Keratinocyte (primary cell): ENCODE results near the gene ELOVL5. TPM values are rescaled to one million over a fixed set of nuclear protein-coding genes. Genes with fewer than 3 reads are reported as not detected.

Experiments
- DNase-seq: peaks from one replicate; pipeline ENCODE4 v3.0.0-alpha.2; 2011; ENCODE audit warnings: low read depth, missing footprints, low spot score
- FAIRE-seq: peaks from 2 replicates; lab custom pipeline; 2011; peaks lifted over from hg19 to GRCh38; lab: Jason Lieb, UNC
- H2AFZ ChIP-seq: 2 replicates; pipeline ENCODE4 v1.6.0; 2012; ENCODE audit warnings: low read length, control low read depth, inconsistent platforms; ENCODE audit not compliant: control insufficient read depth
- H3K27ac ChIP-seq: 2 replicates; pipeline ENCODE4 v1.5.1; 2011; ENCODE audit warnings: low read length; ENCODE audit not compliant: control insufficient read depth, insufficient read depth
- H3K27me3 ChIP-seq: 3 replicates; pipeline ENCODE4 v1.6.0; 2011; ENCODE audit warnings: low read length; ENCODE audit not compliant: control insufficient read depth, insufficient read depth; ENCODE audit errors: extremely low read depth
- H3K36me3 ChIP-seq, 2 experiments: 2 replicates in 1 of 2; 3 replicates in 1 of 2; pipeline ENCODE4 v1.5.1; 2011; ENCODE audit warnings: low read length in 2 of 2, mild to moderate bottlenecking in 1 of 2; ENCODE audit not compliant: control insufficient read depth in 2 of 2, insufficient read depth in 2 of 2; ENCODE audit errors: extremely low read depth in 1 of 2
- H3K4me1 ChIP-seq: 3 replicates; pipeline ENCODE4 v1.5.1; 2011; ENCODE audit warnings: low read length; ENCODE audit not compliant: control insufficient read depth, insufficient read depth; ENCODE audit errors: extremely low read depth
- H3K4me2 ChIP-seq: 3 replicates; pipeline ENCODE4 v1.6.0; 2011; ENCODE audit warnings: low read depth, low read length; ENCODE audit not compliant: control insufficient read depth, insufficient read depth; ENCODE audit errors: extremely low read depth
- H3K4me3 ChIP-seq, 3 experiments: fragments of 200-600 bp in 1 of 3; sonication (generic) in 1 of 3; 2 replicates in 2 of 3; 3 replicates in 1 of 3; pipeline ENCODE4 v1.5.1; 2011 to 2016; ENCODE audit warnings: low read length in 3 of 3, mild to moderate bottlenecking in 3 of 3, control low read depth in 2 of 3, inconsistent platforms in 1 of 3, low read depth in 1 of 3, mixed read lengths in 1 of 3, mixed run types in 1 of 3, moderate library complexity in 1 of 3; ENCODE audit not compliant: control insufficient read depth in 2 of 3, insufficient read depth in 2 of 3; ENCODE audit errors: extremely low read depth in 1 of 3
- H3K79me2 ChIP-seq: 2 replicates; pipeline ENCODE4 v1.6.0; 2012; ENCODE audit warnings: low read length; ENCODE audit not compliant: control insufficient read depth, insufficient read depth
- H3K9ac ChIP-seq: 3 replicates; pipeline ENCODE4 v1.6.0; 2011; ENCODE audit warnings: low read length; ENCODE audit not compliant: control insufficient read depth, insufficient read depth; ENCODE audit errors: extremely low read depth
- H3K9me1 ChIP-seq: 3 replicates; pipeline ENCODE4 v1.6.0; 2011; ENCODE audit warnings: low read length; ENCODE audit not compliant: control insufficient read depth, insufficient read depth; ENCODE audit errors: extremely low read depth
- H3K9me3 ChIP-seq: 2 replicates; pipeline ENCODE4 v1.5.1; 2012; ENCODE audit warnings: low read depth, low read length; ENCODE audit not compliant: control insufficient read depth
- H4K20me1 ChIP-seq: 3 replicates; pipeline ENCODE4 v1.6.0; 2011; ENCODE audit warnings: low read length; ENCODE audit not compliant: control insufficient read depth, insufficient read depth; ENCODE audit errors: extremely low read depth
- CTCF ChIP-seq, 3 experiments: IDR thresholded peaks in 1 of 3; conservative IDR thresholded peaks in 1 of 3; optimal IDR thresholded peaks in 1 of 3; 2 replicates in 2 of 3; 3 replicates in 1 of 3; pipeline versions ENCODE3 to v1.5.1; 2011; ENCODE audit warnings: low read length in 3 of 3, mild to moderate bottlenecking in 3 of 3, moderate library complexity in 2 of 3, control low read depth in 1 of 3, inconsistent platforms in 1 of 3; ENCODE audit not compliant: insufficient read depth in 2 of 3; ENCODE audit errors: extremely low read depth in 1 of 3
- EZH2 ChIP-seq: IDR thresholded peaks from one replicate; pipeline ENCODE4 v1.6.1; 2012; ENCODE audit warnings: inconsistent platforms, mild to moderate bottlenecking, low read length, moderate library complexity
- dilution Hi-C: fragments of 300-500 bp; cut with MboI; formaldehyde crosslinking; loops from one replicate; pipeline ENCODE4 v1.7.0; 2020; ENCODE audit warnings: low sequenced_read_pairs; ENCODE audit not compliant: extremely low pct_ligation_motif_present
- polyA plus RNA-seq, 5 experiments: library from polyadenylated mRNA; depleted of rRNA in 3 of 5; stranded (reverse) in 3 of 5; stranded (forward) in 1 of 5; unstranded in 1 of 5; fragments of >200 nt; gene quantifications; 1 replicate in 1 of 5; 2 replicates in 3 of 5; 3 replicates in 1 of 5; pipeline versions ENCODE4 v1.2.1 to v1.2.3, GENCODE V29; 2011 to 2012; ENCODE audit warnings: missing spikeins in 2 of 5, low read depth in 1 of 5, low replicate concordance in 1 of 5

Gene ELOVL5
- polyA plus RNA-seq, 1 donor (not counting 4 experiments of a cell fraction or from before 2014, with no cell fraction given): 66.7 TPM

GRCh38 chr6:53239526-53239925 lies 109.2 kb downstream of the ELOVL5 start:
- Histone ChIP-seq H3K27ac (no peak overlapping the region), H3K27me3 (no peaks in the 10 kb centered on the region), H3K79me2 (no peaks in the 10 kb centered on the region), H3K4me1 (no peaks in the 10 kb centered on the region), H4K20me1 (no peaks in the 10 kb centered on the region), H3K9me1 (no peaks in the 10 kb centered on the region), H3K9ac (no peak overlapping the region), H3K4me3 (no peak overlapping the region), H2AFZ (no peak overlapping the region), H3K9me3 (no peaks in the 10 kb centered on the region), H3K36me3 (no peaks in the 10 kb centered on the region), H3K4me2 (no peak overlapping the region)
- DNase-seq: no peak
- dilution Hi-C loops: no loop called here
- TF ChIP-seq CTCF (optimal IDR thresholded peaks at IDR 0.05 in 1 of 3, IDR thresholded peaks at IDR 0.05 in 1 of 3, conservative IDR thresholded peaks at IDR 0.05 in 1 of 3; ENCODE audit: extremely low read depth in 1 of 3, insufficient read depth in 2 of 3, low read length in 3 of 3) (no peak), EZH2 (no peak)
- FAIRE-seq: no peak

- DNase-seq: no peak
- Histone ChIP-seq H2AFZ (no peak overlapping the region), H3K4me1 (no peaks in the 10 kb centered on the region), H3K27me3 (no peaks in the 10 kb centered on the region), H3K79me2 (no peaks in the 10 kb centered on the region), H3K4me3 (no peak overlapping the region), H3K27ac (no peak overlapping the region), H3K36me3 (no peaks in the 10 kb centered on the region), H4K20me1 (no peaks in the 10 kb centered on the region), H3K9me3 (no peaks in the 10 kb centered on the region), H3K9me1 (no peaks in the 10 kb centered on the region), H3K9ac (no peak overlapping the region), H3K4me2 (no peak overlapping the region)
- dilution Hi-C loops: no loop called here
- no peak for FAIRE-seq
- no peak for TF ChIP-seq CTCF (optimal IDR thresholded peaks at IDR 0.05 in 1 of 3, IDR thresholded peaks at IDR 0.05 in 1 of 3, conservative IDR thresholded peaks at IDR 0.05 in 1 of 3; ENCODE audit: extremely low read depth in 1 of 3, insufficient read depth in 2 of 3, low read length in 3 of 3)
- TF ChIP-seq EZH2: no peak
These were observed 110.4 kb downstream of the ELOVL5 start for GRCh38 chr6:53238311-53238710.
